Endothelial cell of umbilical vein (primary cell): ENCODE results near the gene C12orf60. TPM values are rescaled to one million over a fixed set of nuclear protein-coding genes. Genes with fewer than 3 reads are reported as not detected.

Experiments used
- BruUV-seq: library from RNA; stranded (reverse); fragments of 400-500 nt; replicated peaks from 2 replicates; lab custom pipeline; 2021; lab: Mats Ljungman, UMichigan
- CTCF ChIA-PET: fragments of 300-600, 350-600 bp; sonication (Branson Sonifier 250); formaldehyde crosslinking; loops from one replicate; lab custom pipeline; 2021; ENCODE audit warnings: antibody characterized with exemption, inconsistent platforms; lab: Charles Lee
- POLR2A ChIA-PET: fragments of 300-600, 350-600 bp; sonication (Branson Sonifier 250); formaldehyde crosslinking; loops from one replicate; lab custom pipeline; 2021; ENCODE audit warnings: antibody characterized with exemption, inconsistent platforms; lab: Charles Lee
- DNase-seq: peaks from one replicate; pipeline ENCODE4 v3.0.0-alpha.2; 2011; ENCODE audit warnings: low read depth, low spot score
- FAIRE-seq: peaks from 2 replicates; lab custom pipeline; 2011; peaks lifted over from hg19 to GRCh38; lab: Jason Lieb, UNC
- H2AFZ ChIP-seq: 2 replicates; pipeline ENCODE4 v1.6.0; 2012; ENCODE audit warnings: low read depth, low read length, control low read depth, inconsistent platforms
- H3K27ac ChIP-seq: 2 replicates; pipeline ENCODE4 v1.5.1; 2011; ENCODE audit warnings: low read depth, mild to moderate bottlenecking, control low read depth, low read length, moderate library complexity; ENCODE audit not compliant: insufficient read depth
- H3K27me3 ChIP-seq, 2 experiments: 2 replicates each; pipeline versions ENCODE4 v1.6.0 to v1.6.1; 2011; ENCODE audit warnings: low read length in 2 of 2, mixed read lengths in 1 of 2; ENCODE audit not compliant: control insufficient read depth in 2 of 2, insufficient read depth in 2 of 2
- H3K36me3 ChIP-seq, 2 experiments: 2 replicates in 1 of 2; 3 replicates in 1 of 2; pipeline ENCODE4 v1.5.1; 2011; ENCODE audit warnings: low read length in 2 of 2, mild to moderate bottlenecking in 1 of 2, moderate library complexity in 1 of 2; ENCODE audit not compliant: control insufficient read depth in 2 of 2, insufficient read depth in 2 of 2; ENCODE audit errors: extremely low read depth in 1 of 2
- H3K4me1 ChIP-seq: 3 replicates; pipeline ENCODE4 v1.5.1; 2011; ENCODE audit warnings: mild to moderate bottlenecking, low read length; ENCODE audit not compliant: control insufficient read depth, insufficient read depth; ENCODE audit errors: extremely low read depth
- H3K4me2 ChIP-seq: 2 replicates; pipeline ENCODE4 v1.6.1; 2011; ENCODE audit warnings: low read length, control low read depth, mixed read lengths; ENCODE audit not compliant: insufficient read depth
- H3K4me3 ChIP-seq, 3 experiments: fragments of 200-600 bp in 1 of 3; sonication (generic), shearing (Covaris generic) in 1 of 3; replicated peaks in 1 of 3; 2 replicates each; pipeline ENCODE4 v1.5.1; 2011 to 2016; ENCODE audit warnings: control low read depth in 3 of 3, low read length in 3 of 3, mild to moderate bottlenecking in 2 of 3, inconsistent platforms in 1 of 3, low read depth in 1 of 3, moderate library complexity in 1 of 3; ENCODE audit not compliant: insufficient read depth in 1 of 3
- H3K79me2 ChIP-seq: 2 replicates; pipeline ENCODE4 v1.6.0; 2012; ENCODE audit warnings: low read length, inconsistent platforms; ENCODE audit not compliant: control insufficient read depth, insufficient read depth
- H3K9ac ChIP-seq: replicated peaks from 2 replicates; pipeline ENCODE3; 2011; ENCODE audit warnings: low read length, control low read depth; ENCODE audit not compliant: insufficient read depth; ENCODE audit errors: extremely low read depth
- H3K9me1 ChIP-seq: replicated peaks from 3 replicates; pipeline ENCODE4 v1.6.0; 2011; ENCODE audit warnings: mild to moderate bottlenecking, low read length; ENCODE audit not compliant: control insufficient read depth, insufficient read depth; ENCODE audit errors: extremely low read depth
- H3K9me3 ChIP-seq: replicated peaks from 2 replicates; pipeline ENCODE4 v1.5.1; 2012; ENCODE audit warnings: low read length, inconsistent platforms; ENCODE audit not compliant: control insufficient read depth, insufficient read depth
- H4K20me1 ChIP-seq: replicated peaks from 2 replicates; pipeline ENCODE3; 2011; ENCODE audit warnings: mild to moderate bottlenecking, low read length; ENCODE audit not compliant: control insufficient read depth, insufficient read depth; ENCODE audit errors: extremely low read depth
- CTCF ChIP-seq, 2 donors: IDR thresholded peaks; 1 replicate in 1 of 2; 2 replicates in 1 of 2; pipeline ENCODE4 v1.5.1; 2011; ENCODE audit warnings: low read length in 2 of 2, mild to moderate bottlenecking in 2 of 2, moderate library complexity in 2 of 2, control low read depth in 1 of 2, inconsistent platforms in 1 of 2, low read depth in 1 of 2; ENCODE audit not compliant: insufficient read depth in 1 of 2; ENCODE audit errors: extremely low read depth in 1 of 2
- EZH2 ChIP-seq: IDR thresholded peaks from 2 replicates; pipeline ENCODE4 v1.6.1; 2012; ENCODE audit warnings: borderline replicate concordance, low read depth, mild to moderate bottlenecking, moderate library complexity, low read length, inconsistent platforms; ENCODE audit not compliant: severe bottlenecking
- FOS ChIP-seq: IDR thresholded peaks from 2 replicates; pipeline ENCODE4 v1.6.1; 2011; ENCODE audit warnings: mild to moderate bottlenecking, low read length, moderate library complexity, borderline replicate concordance; ENCODE audit not compliant: insufficient read depth
- GATA2 ChIP-seq: IDR thresholded peaks from 2 replicates; pipeline ENCODE4 v1.7.0; 2011; ENCODE audit warnings: low read depth, mild to moderate bottlenecking, moderate library complexity, mixed read lengths, low read length; ENCODE audit not compliant: insufficient read length, insufficient read depth
- JUN ChIP-seq: IDR thresholded peaks from 2 replicates; pipeline ENCODE4 v1.6.1; 2011; ENCODE audit warnings: borderline replicate concordance, low read depth; ENCODE audit not compliant: insufficient read length, insufficient read depth
- MAX ChIP-seq: IDR thresholded peaks from 2 replicates; pipeline ENCODE4 v1.6.1; 2011; ENCODE audit not compliant: insufficient read depth, insufficient read length
- POLR2A ChIP-seq: IDR thresholded peaks from 2 replicates; pipeline ENCODE4 v1.6.1; 2012; ENCODE audit warnings: low read depth, mild to moderate bottlenecking, control low read depth, low read length
- POLR2AphosphoS5 ChIP-seq: IDR thresholded peaks from 2 replicates; pipeline ENCODE4 v1.6.1; 2012; ENCODE audit warnings: low read depth, mild to moderate bottlenecking, control low read depth, low read length, moderate library complexity; ENCODE audit not compliant: insufficient read depth
- dilution Hi-C: fragments of 300-500 bp; cut with MboI; formaldehyde crosslinking; loops from one replicate; pipeline ENCODE4 v1.15.0; 2019; ENCODE audit warnings: low sequenced_read_pairs; ENCODE audit not compliant: extremely low pct_ligation_motif_present
- intact Hi-C: fragments of 100-400 bp; cut with micrococcal nuclease; formaldehyde crosslinking; loops from one replicate; pipeline ENCODE4 v1.10.0; 2022
- polyA plus RNA-seq, 4 experiments: library from polyadenylated mRNA; depleted of rRNA in 3 of 4; stranded (reverse) in 3 of 4; unstranded in 1 of 4; fragments of >200 nt; gene quantifications; 2 replicates each; pipeline versions ENCODE4 v1.2.1 to v1.2.3, GENCODE V29; 2011 to 2012; ENCODE audit warnings: missing spikeins in 1 of 4
- total RNA-seq: library from RNA; stranded (reverse); gene quantifications from 2 replicates; pipeline ENCODE4 v1.2.3, GENCODE V29; 2021

Gene C12orf60
- total and polyA plus RNA-seq, 2 donors (not counting 3 experiments of a cell fraction or from before 2014, with no cell fraction given), result 0.52 to 1.3 TPM

GRCh38 chr12:14868916-14869506 is 65.5 kb downstream of the C12orf60 start:
- FAIRE-seq (no peak), DNase-seq (no peak)
- ChIA-PET POLR2A (no interaction called here), CTCF (interaction anchor here (1.1 kb wide), 1 partner anchor 10 kb away, joined by 5 read pairs; no protein-coding TSS in a partner anchor)
- intact Hi-C loops, result no loop called here
- Histone ChIP-seq H4K20me1 (no peaks in the 10 kb centered on the region), H3K9me3 (no peaks in the 10 kb centered on the region), H3K9me1 (no peaks in the 10 kb centered on the region), H3K4me3 (no peak overlapping the region), H3K79me2 (no peaks in the 10 kb centered on the region), H3K4me2 (no peak overlapping the region), H3K4me1 (no peaks in the 10 kb centered on the region), H3K27me3 (no peaks in the 10 kb centered on the region), H3K9ac (no peak overlapping the region), H3K27ac (no peak overlapping the region), H3K36me3 (no peaks in the 10 kb centered on the region), H2AFZ (no peak overlapping the region)
- BruUV-seq, result no TSS peak
- TF ChIP-seq POLR2AphosphoS5, result no peak
- no peak for TF ChIP-seq MAX
- no peak for TF ChIP-seq FOS
- no peak for TF ChIP-seq CTCF (IDR thresholded peaks at IDR 0.05; ENCODE audit: extremely low read depth in 1 of 2, insufficient read depth in 1 of 2, low read depth in 1 of 2, low read length in 2 of 2)
- TF ChIP-seq POLR2A, result no peak
- TF ChIP-seq JUN, result no peak
- no peak for TF ChIP-seq EZH2
- TF ChIP-seq GATA2, result no peak
- dilution Hi-C loops, result no loop called here
